B cell (primary cell): ENCODE measurements around the gene MSLN. TPM values are rescaled to one million over a fixed set of nuclear protein-coding genes. Genes with fewer than 3 reads are reported as not detected.
A peak's percentile ranks its signal among the peaks of the same experiment; 100 is the strongest.

Experiments
- ATAC-seq: fragments of 200-7000 bp; cut with Tn5 transposase; one replicate; pipeline ENCODE4 v1.10.0; 2021; ENCODE audit warnings: low read depth, mild to moderate bottlenecking, moderate number of reproducible peaks, moderate library complexity
- CTCF ChIA-PET: fragments of 350-600 bp; sonication (Branson Sonifier 250); formaldehyde crosslinking; loops from one replicate; lab custom pipeline; 2021; ENCODE audit warnings: antibody characterized with exemption, inconsistent platforms; lab: Charles Lee
- POLR2A ChIA-PET: fragments of 350-600 bp; sonication (Branson Sonifier 250); formaldehyde crosslinking; loops from one replicate; lab custom pipeline; 2021; ENCODE audit warnings: antibody characterized with exemption; lab: Charles Lee
- DNase-seq: peaks from one replicate; pipeline ENCODE4 v3.0.0; 2013
- H2AFZ ChIP-seq: 2 replicates; pipeline ENCODE4 v1.6.1; 2012; ENCODE audit warnings: mild to moderate bottlenecking, low read depth, low read length; ENCODE audit not compliant: insufficient read depth, poor library complexity, severe bottlenecking
- H3K27ac ChIP-seq, 2 donors: 1 replicate in 1 of 2; 2 replicates in 1 of 2; pipeline ENCODE4 v1.5.1; 2012 to 2013; ENCODE audit warnings: low read length in 2 of 2, mild to moderate bottlenecking in 2 of 2, moderate library complexity in 1 of 2
- H3K27me3 ChIP-seq, 4 experiments: fragments of 200-600 bp in 1 of 4; sonication (generic) in 1 of 4; replicated peaks in 1 of 4; 1 replicate in 2 of 4; 2 replicates in 2 of 4; pipeline versions ENCODE4 v1.6.1 to v1.7.0; 2013 to 2016; ENCODE audit warnings: low read length in 3 of 4, mild to moderate bottlenecking in 2 of 4, mixed read lengths in 1 of 4, moderate library complexity in 1 of 4; ENCODE audit not compliant: insufficient read depth in 4 of 4, control insufficient read depth in 3 of 4; ENCODE audit errors: control extremely low read depth in 1 of 4
- H3K36me3 ChIP-seq, 2 experiments: replicated peaks in 1 of 2; 1 replicate in 1 of 2; 2 replicates in 1 of 2; pipeline versions ENCODE4 v1.6.1 to v1.7.1; 2013; ENCODE audit warnings: low read length in 1 of 2; ENCODE audit not compliant: insufficient read depth in 2 of 2, control insufficient read depth in 1 of 2; ENCODE audit errors: control extremely low read depth in 1 of 2, extremely low read depth in 1 of 2
- H3K4me1 ChIP-seq, 2 donors: fragments of 200-600 bp in 1 of 2; sonication (generic) in 1 of 2; 1 replicate in 1 of 2; 2 replicates in 1 of 2; pipeline versions ENCODE4 v1.5.1 to v1.6.1; 2013 to 2017; ENCODE audit warnings: low read length in 2 of 2; ENCODE audit not compliant: control insufficient read depth in 2 of 2, insufficient read depth in 2 of 2
- H3K4me2 ChIP-seq: replicated peaks from 2 replicates; pipeline ENCODE3; 2012; ENCODE audit warnings: mild to moderate bottlenecking, low read depth, low read length; ENCODE audit not compliant: poor library complexity, severe bottlenecking
- H3K4me3 ChIP-seq, 5 experiments: fragments of 200-600 bp in 1 of 5; sonication (generic) in 1 of 5; 1 replicate in 3 of 5; 2 replicates in 2 of 5; pipeline versions ENCODE4 v1.5.1 to v1.7.0; 2011 to 2016; ENCODE audit warnings: low read length in 4 of 5, mild to moderate bottlenecking in 4 of 5, low read depth in 2 of 5, control low read depth in 1 of 5, moderate library complexity in 1 of 5; ENCODE audit not compliant: insufficient read depth in 1 of 5; ENCODE audit errors: control extremely low read depth in 1 of 5, extremely low read depth in 1 of 5
- H3K79me2 ChIP-seq: fragments of 200-600 bp; sonication (generic); one replicate; pipeline ENCODE4 v1.6.0; 2016; ENCODE audit warnings: low read length; ENCODE audit not compliant: control insufficient read depth, insufficient read depth
- H3K9ac ChIP-seq: fragments of 200-600 bp; sonication (generic); 2 replicates; pipeline ENCODE4 v1.6.1; 2017; ENCODE audit warnings: mild to moderate bottlenecking, low read length, moderate library complexity
- H3K9me3 ChIP-seq, 3 donors: one replicate each; pipeline versions ENCODE4 v1.6.1 to v1.7.1; 2013; ENCODE audit warnings: low read length in 2 of 3; ENCODE audit not compliant: control insufficient read depth in 2 of 3, insufficient read depth in 1 of 3; ENCODE audit errors: control extremely low read depth in 1 of 3
- H4K20me1 ChIP-seq: 2 replicates; pipeline ENCODE4 v1.6.0; 2012; ENCODE audit warnings: mild to moderate bottlenecking, low read length; ENCODE audit not compliant: insufficient read depth, control insufficient read depth, poor library complexity, severe bottlenecking
- H3K27ac Mint-ChIP-seq: one replicate; pipeline ENCODE4 v1.8.0; 2021; ENCODE audit warnings: mixed read lengths
- H3K27me3 Mint-ChIP-seq: one replicate; pipeline ENCODE4 v1.8.0; 2021; ENCODE audit warnings: mixed read lengths
- H3K4me1 Mint-ChIP-seq: one replicate; pipeline ENCODE4 v1.8.0; 2021; ENCODE audit warnings: mixed read lengths
- H3K4me3 Mint-ChIP-seq: one replicate; pipeline ENCODE4 v1.8.0; 2021; ENCODE audit warnings: mixed read lengths
- H3K9me3 Mint-ChIP-seq: one replicate; pipeline ENCODE4 v1.8.0; 2022; ENCODE audit warnings: mixed read lengths; ENCODE audit not compliant: insufficient read depth
- CTCF ChIP-seq: fragments of 200-600 bp; IDR thresholded peaks from one replicate; pipeline ENCODE4 v1.8.0; 2022; ENCODE audit warnings: antibody characterized with exemption, mild to moderate bottlenecking
- EZH2 ChIP-seq: IDR thresholded peaks from 2 replicates; pipeline ENCODE4 v1.6.1; 2012; ENCODE audit warnings: borderline replicate concordance, low read depth, mild to moderate bottlenecking, moderate library complexity, low read length; ENCODE audit not compliant: insufficient read depth, poor library complexity, severe bottlenecking
- WGBS: methylation state at CpG from one replicate; pipeline ENCODE4 v1.1.5; 2013; ENCODE audit warnings: missing lambda C conversion rate; ENCODE audit not compliant: insufficient coverage; 5-methylcytosine and 5-hydroxymethylcytosine counted together
- intact Hi-C: fragments of 100-400 bp; cut with micrococcal nuclease; formaldehyde crosslinking; loops from one replicate; pipeline ENCODE4 v1.10.0; 2022
- polyA plus RNA-seq: library from polyadenylated mRNA; depleted of rRNA; stranded (reverse); fragments of >200 nt; gene quantifications from 2 replicates; pipeline ENCODE4 v1.2.3, GENCODE V29; 2012
- total RNA-seq, 2 donors: library from RNA; stranded (reverse); fragments of 120-200 nt in 1 of 2; gene quantifications; 1 replicate in 1 of 2; 2 replicates in 1 of 2; pipeline versions ENCODE4 v1.2.3 to v1.2.4, GENCODE V29; 2013 to 2022

The MSLN gene
- total and polyA plus RNA-seq, 2 donors (not counting 1 experiment from before 2014, with no cell fraction given) = not detected

- WGBS = 2% methylated on average over 76 of the region's 80 CpGs
- H3K4me3 ChIP-seq = peak overlapping the region in 4 of 5 experiments; percentile 69 to 81 (median 74)
- ChIA-PET POLR2A (interaction anchor here (0.6 to 1.5 kb wide), 4 partner anchors 9 to 1255 kb away, joined by 4 to 11 read pairs (median 10); partner anchors contain the start of gene CIAO3), CTCF (interaction anchor here (0.8 to 1.8 kb wide), 4 partner anchors 10 to 56 kb away, joined by 3 to 5 read pairs (median 4); no protein-coding TSS in a partner anchor)
- peaks cover 14% of the 10 kb centered on the region for H4K20me1 ChIP-seq
- DNase-seq (peak; percentile 88), ATAC-seq (peak; percentile 52)
- H3K9me3 ChIP-seq = no peaks in the 10 kb centered on the region
- Mint-ChIP-seq H3K27me3 (no peaks in the 10 kb centered on the region), H3K27ac (peak overlapping the region; percentile 26), H3K9me3 (no peaks in the 10 kb centered on the region), H3K4me1 (peaks cover 16% of the 10 kb centered on the region), H3K4me3 (peak overlapping the region; percentile 73)
- H3K27me3 ChIP-seq = no peaks in the 10 kb centered on the region
- no peaks in the 10 kb centered on the region for H3K79me2 ChIP-seq
- TF ChIP-seq EZH2 (no peak), CTCF (no peak)
- H3K9ac ChIP-seq = peak overlapping the region; percentile 57
- no peak overlapping the region for H3K27ac ChIP-seq
- intact Hi-C loops = loop anchor here (1.0 to 5.0 kb wide), 2 partner anchors 13 to 884 kb away; partner anchors contain the start of genes CRAMP1 and IFT140
- peak overlapping the region; percentile 42 for H2AFZ ChIP-seq
- peak overlapping the region; percentile 97 for H3K4me2 ChIP-seq
- peaks cover 0 to 20% of the 10 kb centered on the region in 2 experiments for H3K36me3 ChIP-seq
- peaks cover 10 to 28% of the 10 kb centered on the region in 2 donors for H3K4me1 ChIP-seq
Measured at GRCh38 chr16:728131-728889, 32.2 kb upstream of the MSLN start.
